Fibroblast of skin of left quadriceps (primary cell): ENCODE results near the gene TRERF1.

ENCODE experiments used
- DNase-seq, 2 experiments: peaks; one replicate each; pipeline ENCODE4 v3.0.0-alpha.2; 2013; ENCODE audit warnings: low read depth in 2 of 2

TRERF1 gene

DNA sequence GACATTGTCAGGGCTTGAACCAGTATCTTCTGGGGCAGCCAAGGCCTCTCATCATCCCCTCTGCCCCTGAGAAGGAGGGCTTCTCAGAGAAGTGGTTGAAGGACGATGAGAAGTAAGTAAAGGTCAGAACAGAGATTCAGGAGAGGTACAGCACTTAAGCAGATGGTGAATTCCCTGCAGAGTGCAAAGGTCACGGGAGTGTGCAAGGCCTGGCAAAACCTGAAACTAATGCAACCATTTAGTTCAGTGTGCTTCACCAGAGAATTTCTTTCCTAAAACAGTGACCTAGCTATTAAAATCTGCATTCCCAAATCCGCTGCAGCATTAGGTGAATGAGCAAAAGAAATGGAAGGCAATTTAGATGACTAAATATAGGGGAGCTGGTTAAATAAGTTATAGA lies 58.4 kb downstream of the TRERF1 start:
- DNase-seq, result no peak

DNA sequence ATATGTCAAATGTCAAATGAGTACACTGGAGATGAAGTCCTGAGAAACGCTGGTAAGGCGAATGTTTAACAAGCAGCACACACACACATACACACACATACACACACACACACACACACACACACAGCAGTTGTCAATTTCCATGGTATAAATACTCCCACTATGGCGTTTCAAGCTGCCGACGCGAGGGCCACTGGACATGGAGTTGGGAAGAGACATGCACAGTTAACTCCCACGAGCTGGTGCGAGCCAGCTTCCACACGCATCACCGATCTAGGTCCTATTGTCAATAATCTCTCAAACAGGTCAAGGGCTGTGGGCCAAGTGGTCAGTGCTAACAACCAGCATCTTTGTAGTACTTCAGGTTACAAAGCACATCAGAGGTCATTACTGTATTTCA lies 58.9 kb downstream of the TRERF1 start:
- no peak for DNase-seq

DNA sequence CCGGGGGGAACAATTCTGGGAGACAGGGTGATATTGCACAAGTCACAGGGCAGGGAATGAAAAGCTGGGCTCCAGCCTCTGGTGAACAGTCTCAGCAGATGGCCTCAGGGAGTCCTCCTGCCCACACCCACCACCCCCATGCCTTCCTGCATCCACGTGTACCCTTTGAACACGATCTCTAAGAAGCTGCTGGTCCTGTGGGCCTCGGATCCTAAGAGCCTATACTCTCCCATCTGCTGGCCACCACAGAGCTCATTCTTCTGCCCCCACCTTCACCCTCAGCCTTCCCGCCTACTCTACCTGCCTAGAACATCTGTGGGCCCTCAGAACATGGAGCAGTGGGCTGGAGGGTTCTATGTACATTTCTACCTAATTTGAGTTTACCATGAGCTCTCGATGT lies 60.3 kb downstream of the TRERF1 start:
- no peak for DNase-seq

DNA sequence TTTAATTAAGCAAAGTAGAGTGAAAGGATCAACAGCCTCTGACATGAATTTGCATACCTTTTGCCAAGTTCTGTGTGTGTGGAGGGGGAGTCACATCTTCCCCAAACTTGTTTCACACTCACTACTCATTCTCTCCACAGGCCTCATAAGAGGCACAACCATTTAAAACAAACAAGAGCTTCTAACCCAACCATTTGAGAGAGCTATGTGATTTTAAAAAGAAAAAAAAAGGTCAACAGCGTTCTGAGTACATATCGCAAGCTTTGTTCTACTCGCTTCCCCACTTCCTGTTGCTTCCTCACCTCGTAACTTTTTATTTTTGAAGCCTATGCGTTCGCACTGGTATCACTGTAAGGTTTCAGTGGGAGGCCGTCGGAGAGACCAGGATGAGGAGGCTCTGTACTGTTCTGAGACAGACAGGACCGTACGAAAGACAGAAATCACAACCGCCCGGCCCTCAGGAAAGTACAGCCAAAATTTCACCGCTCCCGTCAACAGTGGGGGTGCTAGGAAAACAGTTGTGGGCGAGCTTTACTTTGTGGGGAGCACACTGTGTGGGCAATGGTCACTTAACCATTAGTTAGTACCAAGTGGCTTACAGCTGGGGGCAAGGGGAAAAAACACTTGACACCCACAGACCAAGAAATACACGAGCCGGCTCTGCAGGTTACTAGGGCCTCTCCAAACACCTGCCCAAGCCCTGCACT lies 61.3 kb downstream of the TRERF1 start:
- no peak for DNase-seq

DNA sequence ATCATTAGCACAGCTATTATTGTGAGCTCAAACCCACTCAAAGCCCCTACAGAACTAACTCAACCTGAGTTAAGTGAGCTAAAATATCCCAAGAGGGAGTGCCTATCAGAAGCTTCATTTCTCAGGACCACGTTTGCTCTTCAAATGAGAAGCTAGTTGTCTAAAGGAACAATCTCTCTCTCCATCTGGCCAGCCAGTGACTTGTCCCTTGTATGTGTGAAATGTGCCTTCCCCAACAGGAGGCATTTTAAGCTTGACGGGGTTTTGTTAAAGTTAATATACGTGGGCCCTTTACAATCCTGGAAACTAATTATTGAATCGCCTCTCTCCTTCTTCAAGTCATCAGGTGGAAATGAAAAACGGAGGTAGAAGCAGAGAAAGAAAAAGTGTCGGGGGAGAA lies 62.0 kb downstream of the TRERF1 start:
- DNase-seq, result no peak

DNA sequence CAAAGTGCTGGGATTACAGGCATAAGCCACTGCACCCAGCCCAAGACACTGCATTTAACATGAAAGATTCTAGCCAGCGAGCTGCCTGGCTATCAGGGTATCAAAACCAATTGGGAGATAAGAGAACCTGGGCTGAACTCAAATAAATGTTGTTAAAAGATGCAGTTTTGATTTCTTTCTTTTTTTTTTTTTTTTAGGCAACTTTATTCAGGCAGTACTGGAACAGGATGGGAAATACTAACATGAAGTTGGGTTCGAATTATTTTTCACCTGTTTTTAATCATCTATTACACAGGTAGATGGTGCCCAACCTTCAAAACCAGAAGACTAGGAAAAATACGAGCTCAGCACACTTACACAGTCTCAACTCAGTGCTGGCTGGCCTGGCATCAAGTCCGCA lies 63.7 kb downstream of the TRERF1 start:
- DNase-seq, result no peak

DNA sequence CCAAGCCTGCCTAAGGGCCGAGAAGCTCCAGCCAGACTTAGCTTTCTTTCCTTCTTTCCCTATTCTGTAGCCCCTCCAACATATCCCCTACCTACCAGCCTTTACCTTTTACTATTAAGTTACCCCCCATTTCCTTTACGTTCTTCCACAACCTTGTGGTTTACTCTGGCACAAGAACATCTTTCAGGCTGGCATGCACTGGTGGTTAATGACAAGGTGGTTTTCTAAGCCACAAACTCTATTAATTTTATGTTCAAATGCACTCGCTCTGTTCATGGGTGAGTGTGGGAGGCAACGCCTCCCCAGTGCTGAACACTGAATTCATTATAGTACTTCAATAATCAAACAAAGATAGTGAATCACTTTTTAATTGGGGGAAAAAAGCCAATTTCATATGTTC lies 64.4 kb downstream of the TRERF1 start:
- no peak for DNase-seq

DNA sequence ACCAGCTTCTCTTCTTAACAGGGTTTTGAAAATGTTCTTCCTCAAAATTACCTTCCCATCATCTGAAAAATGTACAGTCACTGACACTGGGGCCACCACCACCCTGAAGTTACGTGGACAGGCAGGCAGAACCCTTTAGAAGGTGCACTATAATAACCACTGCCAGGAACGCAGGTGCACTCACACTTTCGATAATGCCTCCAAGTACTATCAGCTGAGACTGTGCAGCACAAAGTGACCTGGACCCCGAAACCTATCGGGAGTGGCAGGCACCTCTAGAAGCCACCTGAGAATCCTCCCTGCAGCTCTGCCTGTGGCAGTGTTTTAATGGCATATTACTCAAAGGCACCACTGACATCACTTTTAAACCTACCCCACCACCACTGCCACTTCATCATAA lies 66.4 kb downstream of the TRERF1 start:
- DNase-seq, result no peak

DNA sequence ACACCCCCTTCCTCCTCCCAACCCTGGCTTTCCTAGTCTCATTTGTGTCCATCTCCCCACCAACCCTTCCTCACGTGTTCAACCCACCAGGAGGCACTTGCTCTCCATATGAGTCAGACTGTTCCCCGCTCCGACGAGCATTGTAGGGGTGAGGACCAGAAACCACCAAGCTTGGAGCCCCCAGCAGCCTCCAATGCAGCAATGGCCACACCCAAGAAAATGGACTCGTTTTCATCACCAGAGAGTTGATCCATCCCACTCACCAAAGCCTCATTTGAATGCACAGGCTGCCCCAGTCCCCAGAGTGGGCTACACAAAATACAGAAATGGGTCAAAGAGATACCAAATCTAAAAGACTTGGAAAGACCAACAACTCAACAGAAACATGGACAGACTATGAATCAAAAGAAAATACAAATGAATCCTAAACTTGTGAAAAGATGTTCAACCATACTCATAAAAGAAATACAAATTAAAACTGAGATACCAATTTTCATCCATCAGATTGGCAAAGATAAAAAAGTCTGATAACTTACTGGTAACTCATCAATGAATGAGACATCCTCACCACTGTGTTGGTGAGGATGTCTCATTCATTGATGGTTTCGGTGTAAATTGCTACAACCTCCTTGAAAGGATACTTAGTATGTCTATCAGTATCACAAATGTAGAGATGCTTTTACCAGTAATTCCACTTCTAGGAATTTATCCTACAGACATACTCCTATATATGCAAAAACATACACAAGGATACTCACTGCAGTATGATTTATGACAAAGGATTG lies 68.1 kb downstream of the TRERF1 start:
- no peak for DNase-seq

DNA sequence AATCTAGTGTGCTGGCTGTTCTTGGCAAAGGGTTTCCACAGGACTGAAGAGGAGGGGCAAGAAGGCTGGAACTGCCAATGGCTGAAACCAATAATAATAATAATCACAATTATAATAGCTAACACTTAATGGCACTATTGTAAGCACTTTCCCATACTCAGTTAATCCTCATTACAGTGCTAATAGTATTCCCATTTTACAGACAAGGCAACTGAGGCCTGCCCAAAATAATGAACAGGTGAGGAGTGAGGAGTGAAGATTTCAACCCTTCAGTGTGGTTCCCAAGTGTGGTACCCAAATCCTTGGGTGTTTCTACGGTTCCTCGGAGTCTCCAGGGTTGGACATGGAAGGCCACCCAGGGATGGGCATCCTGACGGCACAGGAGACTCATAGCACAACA lies 69.9 kb downstream of the TRERF1 start:
- DNase-seq, result no peak

DNA sequence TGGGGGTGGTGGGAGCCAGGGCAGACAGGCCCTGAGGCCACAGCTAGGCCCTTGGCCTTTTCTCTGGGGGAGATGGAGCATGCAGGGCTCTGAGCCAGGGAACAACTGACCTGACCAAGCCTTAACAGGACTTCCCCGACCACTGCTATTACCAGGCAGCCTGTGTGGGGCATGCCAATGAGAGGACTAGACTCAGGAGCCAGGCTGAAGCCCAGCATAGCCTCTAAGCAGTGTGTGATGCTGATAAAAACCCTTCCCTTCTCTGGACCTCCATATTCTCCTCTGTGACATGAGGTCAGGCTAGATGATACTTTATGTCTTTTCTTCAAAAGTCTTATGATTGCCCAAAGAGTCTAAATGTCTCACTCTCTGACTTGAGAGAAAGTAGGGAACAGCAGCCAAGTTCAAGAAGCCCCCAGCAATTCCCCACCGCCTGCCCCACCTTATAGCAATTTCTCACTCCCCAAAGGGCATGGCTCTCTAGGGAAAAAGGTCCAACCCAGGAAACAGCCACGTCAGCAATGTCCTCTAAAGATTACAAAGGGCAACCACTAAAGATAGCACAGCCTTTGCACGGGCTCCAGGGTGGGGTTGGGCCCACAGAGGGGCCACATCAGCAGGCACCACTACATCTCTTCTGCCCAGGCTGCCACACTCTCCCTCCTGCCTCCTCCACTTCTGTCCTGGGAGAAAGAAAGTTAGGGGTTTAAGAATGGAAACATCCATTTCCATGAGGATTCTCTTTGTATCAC lies 71.3 kb downstream of the TRERF1 start:
- no peak for DNase-seq

DNA sequence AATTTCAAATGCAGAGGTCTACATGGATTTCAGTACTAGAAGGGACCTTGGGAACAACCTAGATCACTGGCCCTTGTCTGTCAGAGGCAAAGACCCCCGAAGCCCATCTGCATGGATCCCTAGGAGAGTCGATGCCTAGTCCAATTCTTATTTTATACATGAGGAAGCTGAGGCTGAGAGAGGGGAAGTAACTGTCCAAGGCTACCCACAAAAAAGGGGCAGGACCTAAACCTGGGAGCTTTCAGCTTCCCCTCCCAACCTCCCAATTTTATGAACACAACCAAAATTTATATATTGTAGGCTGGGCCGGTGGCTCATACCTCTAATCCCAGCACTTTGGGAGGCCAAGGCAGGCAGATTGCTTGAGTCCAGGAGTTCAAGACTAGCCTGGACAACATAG lies 73.2 kb downstream of the TRERF1 start:
- DNase-seq, result no peak

DNA sequence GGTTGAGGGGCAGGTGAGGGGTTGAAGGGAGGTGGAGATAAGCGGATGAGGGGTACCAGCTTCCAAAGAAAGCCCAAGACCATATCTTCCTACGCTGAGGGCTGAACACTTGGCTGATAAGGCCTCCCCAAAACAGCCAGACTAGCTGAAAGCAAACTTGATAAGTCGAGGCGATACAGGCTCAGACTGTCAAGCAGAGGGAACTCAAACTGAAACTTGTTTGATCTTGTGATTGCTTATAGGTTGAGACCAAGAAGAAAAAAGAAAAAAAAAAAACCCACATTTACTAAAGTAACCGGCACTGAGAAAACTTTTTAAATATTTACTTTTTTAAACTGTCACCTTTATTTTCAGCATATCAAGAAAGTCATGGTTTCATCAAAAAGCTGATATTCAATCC lies 73.6 kb downstream of the TRERF1 start:
- DNase-seq, result no peak

DNA sequence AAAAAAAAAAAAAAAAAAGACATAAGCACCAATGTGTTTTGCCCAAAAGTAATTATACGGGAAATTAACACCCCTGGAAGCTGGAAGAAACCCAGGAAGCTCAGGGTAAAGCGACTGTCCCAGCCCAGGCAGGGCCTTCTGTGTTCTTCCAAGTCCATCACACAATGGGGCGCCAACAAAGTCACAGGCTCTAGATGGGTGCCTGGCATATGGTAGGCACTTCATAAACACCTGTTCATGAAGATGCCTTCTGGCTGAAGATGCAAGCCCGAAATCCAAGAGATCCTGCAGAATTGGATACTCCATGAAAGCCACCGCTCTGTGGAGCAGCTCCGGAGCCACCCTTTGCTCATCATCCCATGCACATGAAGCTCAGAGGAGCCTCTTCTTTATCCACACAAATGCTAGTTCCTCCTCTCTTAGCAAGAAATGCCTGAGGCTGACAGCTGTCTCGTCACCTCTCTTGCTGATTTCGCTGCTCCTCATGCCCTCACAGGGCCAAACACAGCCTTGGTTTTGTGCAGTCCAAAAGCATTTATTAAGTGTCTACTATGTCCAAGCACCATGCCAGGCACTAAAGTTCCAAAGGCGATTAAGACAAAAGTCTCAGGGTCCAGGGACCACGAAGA lies 76.6 kb downstream of the TRERF1 start:
- DNase-seq, result no peak

DNA sequence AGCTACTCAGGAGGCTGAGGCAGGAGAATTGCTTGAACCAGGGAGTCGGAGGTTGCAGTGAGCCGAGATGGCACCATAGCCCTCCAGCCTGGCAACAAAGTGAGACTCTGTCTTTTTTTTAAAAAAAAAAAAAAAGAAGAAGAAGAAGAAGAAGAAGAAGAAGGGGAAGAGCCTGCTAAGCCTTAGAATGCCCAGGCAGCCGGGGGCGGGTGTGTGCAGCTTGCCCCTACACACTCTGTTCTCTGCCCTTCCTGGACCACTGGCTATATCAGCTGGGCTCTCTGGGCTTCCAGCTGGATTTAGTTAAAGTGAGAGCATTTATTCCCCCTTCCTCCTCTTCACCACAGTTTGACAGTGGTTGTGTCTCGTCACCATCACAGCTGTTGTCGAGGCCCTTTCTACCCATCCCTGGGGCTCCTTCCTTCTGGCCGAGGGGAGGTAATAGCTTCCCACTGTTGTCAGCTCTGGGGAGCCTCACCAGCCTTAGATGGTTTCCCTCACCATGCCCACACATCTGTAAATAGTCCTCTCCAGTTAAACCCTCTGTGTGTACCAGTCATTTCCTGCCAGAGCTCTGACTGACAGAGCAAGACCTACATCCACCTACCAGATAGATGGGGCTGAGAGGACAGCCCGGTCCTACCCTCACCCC lies 77.6 kb downstream of the TRERF1 start:
- no peak for DNase-seq

DNA sequence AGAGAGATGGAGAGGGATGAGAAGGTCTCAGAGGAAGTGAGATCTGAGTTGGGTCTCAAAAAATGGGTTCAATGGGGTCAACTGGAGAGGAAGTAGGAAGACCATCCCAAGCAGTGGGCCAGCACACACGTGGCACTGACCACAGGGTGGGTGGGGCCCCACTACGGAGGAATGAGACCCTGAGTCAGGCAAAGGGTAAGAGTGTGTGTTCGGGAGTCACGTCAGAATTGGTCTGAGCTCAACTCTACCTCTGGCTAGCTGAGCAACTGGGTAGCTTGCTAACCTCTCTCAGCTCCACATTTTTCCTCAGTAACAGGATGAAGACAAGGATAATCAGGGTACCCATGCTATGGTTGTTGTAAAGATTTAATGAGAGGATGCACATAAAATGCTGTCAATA lies 79.0 kb downstream of the TRERF1 start:
- DNase-seq, result no peak

DNA sequence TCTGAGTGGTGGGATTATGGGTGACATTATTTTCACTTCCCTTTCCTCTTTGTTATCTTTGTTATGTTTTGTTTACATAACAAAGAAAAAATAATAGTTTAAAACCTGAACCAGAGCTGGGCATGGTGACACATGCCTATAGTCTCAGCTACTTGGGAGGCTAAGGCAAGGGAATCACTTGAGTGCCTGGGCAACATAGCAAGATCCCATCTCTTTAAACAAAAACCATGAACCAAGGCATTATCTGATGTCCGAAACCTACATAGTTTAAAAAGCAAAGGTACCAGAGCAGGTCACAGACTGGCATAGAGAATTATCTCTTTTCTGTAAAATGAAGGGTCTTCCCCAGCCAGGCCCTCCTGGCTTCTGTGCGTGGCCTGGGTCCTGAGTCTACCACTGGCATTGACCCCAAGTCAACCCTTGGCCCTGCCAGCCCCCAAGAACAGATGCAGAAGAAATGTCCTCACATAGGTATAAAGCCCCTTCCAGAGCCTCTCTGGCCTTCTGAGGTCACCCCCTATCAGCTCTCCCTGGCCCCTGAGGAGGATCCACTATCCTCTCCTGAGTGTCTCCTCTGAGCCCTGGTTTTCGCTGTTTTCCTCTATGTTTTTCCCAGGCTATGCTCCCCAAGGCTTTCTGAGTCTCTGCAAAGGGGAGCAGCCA lies 81.3 kb downstream of the TRERF1 start:
- no peak for DNase-seq

DNA sequence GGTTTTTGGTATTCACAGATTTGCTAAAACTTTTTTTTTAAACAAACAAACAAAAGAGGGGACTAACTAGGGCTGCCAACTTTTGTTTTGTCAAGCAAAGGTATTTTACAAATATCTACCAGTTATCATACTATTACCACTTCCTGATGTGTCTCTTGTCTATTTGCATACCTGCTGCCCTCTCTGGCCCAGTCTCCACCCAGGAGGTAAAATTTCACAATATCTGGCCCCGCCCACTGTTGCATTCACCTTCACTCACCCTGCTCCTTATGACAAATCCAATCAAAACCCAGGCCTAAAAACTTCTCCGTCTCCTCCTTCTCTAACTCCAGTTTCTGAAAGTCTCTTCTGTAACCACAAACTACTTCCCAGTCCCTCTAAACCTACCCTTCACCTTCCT lies 82.2 kb downstream of the TRERF1 start:
- no peak for DNase-seq

DNA sequence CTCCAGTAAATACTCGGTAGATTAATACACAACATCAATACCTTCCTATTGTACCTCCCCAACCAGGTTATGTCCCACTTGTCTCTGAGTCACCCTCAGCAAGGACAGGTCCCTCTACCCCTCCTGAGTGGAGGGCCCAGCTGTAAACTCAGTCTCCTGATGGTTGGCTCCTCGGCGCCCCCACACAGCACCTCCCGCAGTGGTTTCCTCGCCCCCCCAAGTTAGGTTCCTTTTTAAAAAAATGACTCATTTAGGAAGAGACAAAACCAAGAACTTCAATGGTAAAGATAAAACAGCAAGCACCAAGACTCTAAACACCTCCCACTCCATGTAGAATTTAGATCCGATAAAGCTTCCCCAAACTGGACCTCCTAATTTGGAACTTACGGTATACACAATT lies 83.5 kb downstream of the TRERF1 start:
- DNase-seq, result no peak

DNA sequence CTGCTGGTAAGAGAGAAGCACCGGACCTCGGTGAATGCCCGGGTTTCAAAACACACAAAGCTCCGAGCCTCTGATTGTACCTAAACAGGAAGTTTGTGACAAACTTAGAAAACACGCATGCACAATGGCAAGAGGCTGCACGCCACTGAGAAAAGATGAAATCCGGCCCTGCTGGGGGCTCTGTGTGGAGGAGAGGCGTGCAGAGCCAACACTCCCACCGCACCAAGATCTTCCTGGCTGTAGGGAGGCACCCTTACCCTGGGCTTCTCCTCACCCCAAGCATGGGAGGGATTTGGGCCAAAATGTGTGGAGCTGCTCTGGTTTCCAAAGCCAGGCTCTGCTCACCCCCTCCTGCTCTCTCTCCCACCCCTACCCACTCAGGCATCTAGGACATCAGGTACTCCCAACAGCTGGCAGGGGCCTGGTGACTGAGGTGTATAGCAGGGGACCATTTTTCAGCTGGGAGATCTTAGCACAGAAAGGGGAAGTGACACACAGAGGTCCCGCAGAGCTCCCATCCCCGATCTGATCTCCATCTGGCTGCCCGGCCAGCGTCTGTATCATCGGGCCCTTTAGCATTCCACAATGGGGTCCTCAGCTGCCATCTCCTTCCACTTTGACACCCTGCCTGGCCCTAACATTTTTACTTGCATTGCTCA lies 84.2 kb downstream of the TRERF1 start:
- DNase-seq, result no peak

DNA sequence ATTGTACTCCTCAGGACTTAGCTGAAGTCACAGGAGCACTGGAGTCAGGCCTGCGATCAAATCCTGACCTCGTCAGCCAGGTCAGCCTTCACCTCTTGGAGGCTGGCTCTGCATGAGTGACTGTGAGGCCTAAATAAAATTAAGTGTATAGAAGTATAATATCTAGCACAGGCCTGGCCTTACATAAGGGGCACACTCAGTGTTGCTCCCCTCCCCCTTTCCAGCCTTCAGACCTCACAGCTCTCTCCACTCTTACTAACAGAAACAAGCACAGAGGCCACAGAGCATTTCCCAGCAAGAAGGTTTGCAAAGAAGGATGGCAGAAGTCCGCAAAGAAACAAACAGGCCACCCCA lies 84.8 kb downstream of the TRERF1 start:
- DNase-seq, result no peak
